ENCODE measurements around the gene FBN2.

The FBN2 gene

DNA sequence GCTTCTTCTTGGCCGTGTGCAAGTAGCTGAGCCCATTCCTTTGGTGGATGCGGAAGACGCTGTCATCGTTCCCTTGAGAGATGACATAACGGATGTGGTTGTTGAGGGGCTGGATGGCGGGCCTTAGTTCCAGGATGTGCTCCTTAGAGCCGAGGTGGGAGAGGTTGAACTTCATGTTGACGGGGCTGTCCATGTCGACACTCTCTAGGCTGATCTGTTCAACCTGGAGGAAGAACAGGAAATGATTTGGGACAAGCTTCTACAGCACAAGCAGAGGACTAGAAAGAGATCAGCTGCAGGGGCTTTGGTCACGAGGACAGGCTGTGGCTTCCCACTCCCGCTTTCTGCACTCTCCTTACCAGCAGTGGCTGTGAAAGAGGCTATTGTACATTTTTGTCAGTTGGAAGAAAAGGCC, 278.4 kb downstream of the FBN2 start:
- TF ChIP-seq, protein P1, sequence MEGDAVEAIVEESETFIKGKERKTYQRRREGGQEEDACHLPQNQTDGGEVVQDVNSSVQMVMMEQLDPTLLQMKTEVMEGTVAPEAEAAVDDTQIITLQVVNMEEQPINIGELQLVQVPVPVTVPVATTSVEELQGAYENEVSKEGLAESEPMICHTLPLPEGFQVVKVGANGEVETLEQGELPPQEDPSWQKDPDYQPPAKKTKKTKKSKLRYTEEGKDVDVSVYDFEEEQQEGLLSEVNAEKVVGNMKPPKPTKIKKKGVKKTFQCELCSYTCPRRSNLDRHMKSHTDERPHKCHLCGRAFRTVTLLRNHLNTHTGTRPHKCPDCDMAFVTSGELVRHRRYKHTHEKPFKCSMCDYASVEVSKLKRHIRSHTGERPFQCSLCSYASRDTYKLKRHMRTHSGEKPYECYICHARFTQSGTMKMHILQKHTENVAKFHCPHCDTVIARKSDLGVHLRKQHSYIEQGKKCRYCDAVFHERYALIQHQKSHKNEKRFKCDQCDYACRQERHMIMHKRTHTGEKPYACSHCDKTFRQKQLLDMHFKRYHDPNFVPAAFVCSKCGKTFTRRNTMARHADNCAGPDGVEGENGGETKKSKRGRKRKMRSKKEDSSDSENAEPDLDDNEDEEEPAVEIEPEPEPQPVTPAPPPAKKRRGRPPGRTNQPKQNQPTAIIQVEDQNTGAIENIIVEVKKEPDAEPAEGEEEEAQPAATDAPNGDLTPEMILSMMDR (IDR thresholded peaks at IDR 0.05; ENCODE audit: insufficient read depth, low read depth, low read length, missing control alignments) = no peak
- no peak for DNase-seq (ENCODE audit: low read depth)
- H3K4me3 ChIP-seq (ENCODE audit: low read length) = no peak overlapping the region

DNA sequence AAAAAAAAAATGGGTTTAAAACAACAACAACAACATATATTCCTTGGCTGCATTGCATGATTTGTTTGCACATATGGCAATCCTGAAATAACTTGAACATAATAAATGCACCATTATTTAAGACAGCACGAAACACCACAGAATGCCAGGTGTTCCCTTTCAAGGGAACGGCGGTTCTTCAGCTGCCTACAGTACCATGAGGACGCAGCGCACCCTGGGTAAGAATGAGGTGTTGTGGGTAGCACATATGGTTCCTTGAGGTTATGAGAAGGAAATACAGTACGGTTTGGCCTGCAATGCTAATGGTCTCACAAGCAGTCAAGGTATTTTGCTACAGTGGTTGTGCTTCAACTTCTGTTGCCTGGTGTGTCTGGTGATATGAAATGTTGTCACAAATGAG, 279.7 kb downstream of the FBN2 start:
- TF ChIP-seq, protein P1 (IDR thresholded peaks at IDR 0.05; ENCODE audit: insufficient read depth, low read depth, low read length, missing control alignments) = no peak
- DNase-seq (ENCODE audit: low read depth) = no peak
- H3K4me3 ChIP-seq (ENCODE audit: low read length) = no peak overlapping the region

DNA sequence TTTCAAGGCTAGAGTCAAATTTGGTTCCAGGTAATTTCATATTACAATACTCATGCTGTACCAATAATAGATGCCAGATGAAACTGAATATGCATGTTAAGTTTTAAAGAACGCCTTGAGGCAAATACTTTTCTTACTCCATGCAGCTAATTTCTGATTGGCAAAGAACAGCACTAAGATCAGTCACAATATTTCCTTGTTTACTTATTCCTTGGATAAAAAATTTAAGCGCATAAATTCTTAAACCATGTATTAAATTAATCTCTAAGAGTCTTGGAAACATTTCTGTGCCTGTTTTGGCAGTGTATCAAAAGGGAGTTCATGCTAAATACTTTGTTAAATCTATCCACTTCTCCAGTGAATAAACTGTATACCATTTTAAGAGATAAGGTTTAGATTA, 281.0 kb downstream of the FBN2 start:
- TF ChIP-seq, protein P1 (IDR thresholded peaks at IDR 0.05; ENCODE audit: insufficient read depth, low read depth, low read length, missing control alignments) = no peak
- DNase-seq (ENCODE audit: low read depth) = peak; percentile 41
- H3K4me3 ChIP-seq (ENCODE audit: low read length) = no peak overlapping the region

DNA sequence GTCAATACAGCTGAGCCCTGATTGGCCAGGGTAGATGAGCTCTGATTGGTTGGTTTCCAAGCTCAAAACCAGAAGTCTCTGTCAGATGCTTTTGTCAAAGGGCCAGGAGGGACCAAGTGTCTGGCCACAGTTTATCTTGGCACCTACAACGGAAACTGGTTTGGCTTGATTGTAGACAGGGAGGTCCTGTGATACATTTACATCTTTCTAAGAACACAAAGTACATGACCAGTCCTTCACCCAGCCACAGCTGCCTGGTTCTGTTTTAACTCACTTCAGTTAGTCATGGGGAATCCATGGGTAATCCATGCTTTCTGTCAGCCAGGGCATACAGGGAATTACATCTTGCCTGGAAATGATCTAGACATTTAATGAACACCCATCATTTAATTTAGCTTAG, 283.3 kb downstream of the FBN2 start:
- peak; percentile 27 for DNase-seq (ENCODE audit: low read depth)
- no peak overlapping the region for H3K4me3 ChIP-seq (ENCODE audit: low read length)
- TF ChIP-seq, protein P1 (IDR thresholded peaks at IDR 0.05; ENCODE audit: insufficient read depth, low read depth, low read length, missing control alignments) = no peak

DNA sequence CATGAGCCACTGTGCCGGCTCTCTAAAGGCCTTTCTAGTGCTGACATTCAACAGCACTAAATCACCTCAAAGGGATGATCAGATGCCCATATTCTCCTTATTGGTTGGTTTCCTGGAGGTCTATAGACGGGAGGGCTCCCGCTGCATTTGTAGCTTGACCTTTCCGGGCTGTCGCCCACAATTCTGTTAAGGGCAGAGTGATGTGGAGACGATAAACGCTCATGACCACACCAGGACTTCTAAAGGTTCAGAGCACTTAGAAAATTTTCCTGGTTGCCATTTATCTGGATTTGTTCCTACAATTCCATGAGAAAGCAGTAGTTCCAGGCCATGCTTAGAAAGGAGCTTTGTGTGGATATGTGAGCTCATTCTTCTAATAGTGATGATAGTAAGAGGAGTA, 284.2 kb downstream of the FBN2 start:
- H3K4me3 ChIP-seq (ENCODE audit: low read length) = no peak overlapping the region
- no peak for DNase-seq (ENCODE audit: low read depth)
- TF ChIP-seq, protein P1 (IDR thresholded peaks at IDR 0.05; ENCODE audit: insufficient read depth, low read depth, low read length, missing control alignments) = no peak

DNA sequence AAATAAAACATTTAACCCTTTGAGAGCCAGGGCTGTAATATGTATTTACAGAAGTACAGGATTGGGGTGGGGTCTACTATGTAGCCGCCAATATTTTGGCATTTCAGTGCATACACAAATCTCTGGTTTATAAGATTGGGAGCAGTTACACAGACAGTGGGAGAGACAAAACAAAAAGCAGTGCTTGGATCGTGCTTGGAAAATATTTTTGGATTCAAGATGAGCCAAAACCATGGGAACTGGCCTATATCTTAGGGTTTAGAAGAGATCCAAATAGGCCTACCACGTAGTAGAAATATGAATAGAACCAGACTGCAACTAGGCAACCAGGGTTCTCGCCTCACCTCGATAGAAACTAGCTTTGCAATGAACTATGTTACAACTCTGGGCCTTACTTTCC, 284.9 kb downstream of the FBN2 start:
- H3K4me3 ChIP-seq (ENCODE audit: low read length) = no peak overlapping the region

DNA sequence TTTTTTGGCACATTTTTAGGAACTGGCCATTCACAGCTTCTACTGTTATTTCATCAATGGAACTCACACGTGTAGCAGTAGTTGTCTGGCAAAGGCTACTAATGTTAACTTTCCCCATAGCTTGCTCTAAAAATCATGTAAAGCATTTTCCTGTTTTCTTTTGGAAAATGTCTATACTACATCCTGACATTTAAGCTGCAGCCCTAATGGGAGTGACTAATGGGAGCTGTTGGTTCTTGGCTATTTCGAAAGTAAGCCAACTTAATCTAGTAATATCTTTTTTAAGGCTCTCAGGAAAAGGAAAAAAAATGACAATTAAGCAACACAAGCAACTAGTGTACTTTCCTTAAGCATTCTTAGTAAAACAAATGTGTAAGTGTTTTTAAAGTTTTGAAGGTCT, 285.3 kb downstream of the FBN2 start:
- DNase-seq (ENCODE audit: low read depth) = peak; percentile 55
- no peak overlapping the region for H3K4me3 ChIP-seq (ENCODE audit: low read length)
- TF ChIP-seq, protein P1 (IDR thresholded peaks at IDR 0.05; ENCODE audit: insufficient read depth, low read depth, low read length, missing control alignments) = no peak

More for the DNA sequence above, 284.9 kb downstream of the FBN2 start:
- TF ChIP-seq, protein P1 (IDR thresholded peaks at IDR 0.05; ENCODE audit: insufficient read depth, low read depth, low read length, missing control alignments) = no peak
- DNase-seq (ENCODE audit: low read depth) = no peak

All from epithelial cell of esophagus (primary cell).